ENCODE data around the gene TESK2. TPM values are rescaled to one million over a fixed set of nuclear protein-coding genes. Genes with fewer than 3 reads are reported as not detected.
"Not testable (repeated sequence)": the region's sequence is repeated elsewhere in the genome, so short reads cannot be mapped to it uniquely, and the experiment has no call there.

Gene TESK2
- total RNA-seq, 2 experiments from 2014 or later, result 3.1 to 3.3 TPM

- POLR2A ChIA-PET, result interaction anchor here (0.6 to 4.0 kb wide), 4 partner anchors 148 to 261 kb away, joined by 3 to 36 read pairs (median 4); partner anchors contain the start of genes MUTYH and TOE1
- Mint-ChIP-seq H3K27me3 (no peaks in the 10 kb centered on the region), H3K9me3 (ENCODE audit: low read depth) (no peaks in the 10 kb centered on the region), H3K4me1 (peaks cover 4% of the 10 kb centered on the region), H3K36me3 (ENCODE audit: low read depth) (peaks cover 2% of the 10 kb centered on the region), H3K27ac (no peak overlapping the region), H3K4me3 (no peak overlapping the region)
- intact Hi-C loops (cut with DNase I, micrococcal nuclease), result loop anchor here (1.0 to 10.0 kb wide), 7 partner anchors 132 to 1520 kb away; partner anchors contain the start of genes ATP6V0B (in 1 of the 2), BTBD19 (in 1 of the 2), DPH2 (in 1 of the 2) and DYNLT4 (in 1 of the 2)
- DNase-seq (no peak), ATAC-seq (no peak)
- CTCF ChIA-PET, result interaction anchor here (0.6 to 9.3 kb wide), 20 partner anchors 19 to 1170 kb away, joined by 3 to 170 read pairs (median 6); partner anchors contain the start of genes MUTYH, TOE1 and UROD
These were observed 1.7 kb upstream of the TESK2 start for GRCh38 chr1:45492691-45493090.

DNA sequence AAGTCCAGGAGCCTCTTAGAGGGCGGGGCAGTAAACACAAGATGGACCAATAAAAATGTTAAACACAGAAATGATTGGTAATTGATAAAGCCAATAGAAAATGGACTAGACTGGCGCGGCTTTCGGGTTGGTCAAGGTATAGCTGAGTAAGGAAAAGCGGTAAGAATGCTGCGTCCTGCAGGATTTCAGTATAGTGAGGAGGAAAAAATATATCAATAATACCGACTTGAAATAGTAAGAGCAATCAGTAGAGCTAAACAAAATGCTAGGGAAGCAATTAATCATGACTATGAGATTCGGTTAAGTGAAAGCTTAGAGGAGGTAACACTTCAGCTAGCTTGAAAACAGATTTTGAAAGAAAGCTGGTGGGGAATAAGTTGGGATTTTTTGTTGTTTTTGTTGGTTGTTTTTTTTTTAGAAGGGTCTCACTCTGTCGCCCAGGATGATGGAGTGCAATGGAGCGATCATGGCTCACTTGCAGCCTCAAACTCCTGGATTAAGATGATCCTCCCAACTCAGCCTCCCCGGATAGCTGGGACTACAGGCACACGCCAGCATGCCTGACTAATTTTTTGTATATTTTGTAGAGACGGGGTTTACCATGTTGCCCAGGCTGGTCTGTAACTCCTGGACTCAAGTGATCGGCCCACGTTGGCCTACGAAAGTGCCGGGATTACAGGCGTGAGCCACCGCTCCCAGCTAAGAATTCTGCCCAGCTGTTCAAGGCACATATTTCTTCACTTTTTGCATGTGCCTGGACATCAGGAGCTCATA is 711 bp upstream of the TESK2 start:
- ChIA-PET CTCF (interaction anchor here (0.6 to 9.3 kb wide), 23 partner anchors 9 to 707 kb away, joined by 3 to 170 read pairs (median 4); partner anchors contain the start of genes CCDC163, HPDL, MMACHC and MUTYH), POLR2A (interaction anchor here (0.5 to 4.0 kb wide), 12 partner anchors 30 to 770 kb away, joined by 3 to 36 read pairs (median 4); partner anchors contain the start of genes MUTYH, NASP, PRDX1 and TOE1)
- Mint-ChIP-seq H3K27ac (no peak overlapping the region), H3K9me3 (ENCODE audit: low read depth) (no peaks in the 10 kb centered on the region), H3K4me1 (peaks cover 4% of the 10 kb centered on the region), H3K27me3 (no peaks in the 10 kb centered on the region), H3K4me3 (no peak overlapping the region), H3K36me3 (ENCODE audit: low read depth) (no peaks in the 10 kb centered on the region)
- DNase-seq (no peak), ATAC-seq (no peak)
- intact Hi-C loops (cut with DNase I, micrococcal nuclease), result loop anchor here (1.0 to 10.0 kb wide), 15 partner anchors 9 to 1519 kb away; partner anchors contain the start of genes CCDC163 (in 2 of the 2), MMACHC (in 2 of the 2), MUTYH (in 2 of the 2) and TOE1 (in 2 of the 2)

- ChIA-PET POLR2A (interaction anchor here (0.6 to 4.0 kb wide), 6 partner anchors 10 to 769 kb away, joined by 3 to 36 read pairs (median 10); partner anchors contain the start of genes CCDC163, MMACHC, MUTYH and NASP), CTCF (interaction anchor here (0.6 to 9.3 kb wide), 7 partner anchors 10 to 1155 kb away, joined by 3 to 170 read pairs (median 20); partner anchors contain the start of genes CCDC163, MMACHC, MUTYH and TOE1)
- intact Hi-C loops (cut with DNase I, micrococcal nuclease), result loop anchor here (5.0 to 10.0 kb wide), 4 partner anchors 653 to 1518 kb away; partner anchors contain the start of genes ATP6V0B (in 1 of the 2), BTBD19 (in 1 of the 2), DPH2 (in 1 of the 2) and DYNLT4 (in 1 of the 2)
- no peak for DNase-seq
- no peak for ATAC-seq
- no peaks in the 10 kb centered on the region for H3K27me3 Mint-ChIP-seq
- no peak overlapping the region for H3K4me3 Mint-ChIP-seq
- H3K4me1 Mint-ChIP-seq, result peaks cover 4% of the 10 kb centered on the region
- H3K27ac Mint-ChIP-seq, result no peak overlapping the region
- H3K36me3 Mint-ChIP-seq (ENCODE audit: low read depth), result no peaks in the 10 kb centered on the region
- H3K9me3 Mint-ChIP-seq (ENCODE audit: low read depth), result no peaks in the 10 kb centered on the region
These were observed 790 bp downstream of the TESK2 start for GRCh38 chr1:45490121-45490625.

DNA sequence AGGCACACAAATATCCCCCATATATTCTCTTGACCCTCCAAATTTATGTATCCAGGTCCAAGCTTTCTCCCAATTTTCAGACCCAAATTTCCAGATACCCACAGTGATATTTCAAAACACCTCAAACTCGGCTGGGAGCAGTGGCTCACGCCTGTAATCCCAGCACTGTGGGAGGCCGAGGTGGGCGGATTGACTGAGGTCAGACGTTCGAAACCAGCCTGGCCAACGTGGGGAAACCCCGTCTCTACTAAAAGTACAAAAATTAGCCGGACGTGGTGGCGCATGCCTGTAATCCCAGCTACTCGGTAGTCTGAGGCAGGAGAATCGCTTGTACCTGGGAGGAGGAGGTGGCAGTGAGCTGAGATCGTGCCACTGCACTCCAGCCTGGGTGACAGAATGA is 1.6 kb downstream of the TESK2 start:
- H3K9me3 Mint-ChIP-seq (ENCODE audit: low read depth); ATAC-seq; H3K36me3 Mint-ChIP-seq (ENCODE audit: low read depth); H3K4me1 Mint-ChIP-seq; intact Hi-C loops (cut with DNase I, micrococcal nuclease); H3K27me3 Mint-ChIP-seq; H3K4me3 Mint-ChIP-seq; H3K27ac Mint-ChIP-seq: not testable (repeated sequence)
- CTCF ChIA-PET, result interaction anchor here (0.6 to 9.3 kb wide), 9 partner anchors 9 to 1154 kb away, joined by 3 to 170 read pairs (median 5); partner anchors contain the start of genes CCDC163, MMACHC, MUTYH and TOE1
- POLR2A ChIA-PET, result interaction anchor here (0.6 to 4.0 kb wide), 2 partner anchors 149 to 473 kb away, joined by 3 to 36 read pairs; partner anchors contain the start of genes MUTYH and TOE1
- peak; percentile 65 for DNase-seq

DNA sequence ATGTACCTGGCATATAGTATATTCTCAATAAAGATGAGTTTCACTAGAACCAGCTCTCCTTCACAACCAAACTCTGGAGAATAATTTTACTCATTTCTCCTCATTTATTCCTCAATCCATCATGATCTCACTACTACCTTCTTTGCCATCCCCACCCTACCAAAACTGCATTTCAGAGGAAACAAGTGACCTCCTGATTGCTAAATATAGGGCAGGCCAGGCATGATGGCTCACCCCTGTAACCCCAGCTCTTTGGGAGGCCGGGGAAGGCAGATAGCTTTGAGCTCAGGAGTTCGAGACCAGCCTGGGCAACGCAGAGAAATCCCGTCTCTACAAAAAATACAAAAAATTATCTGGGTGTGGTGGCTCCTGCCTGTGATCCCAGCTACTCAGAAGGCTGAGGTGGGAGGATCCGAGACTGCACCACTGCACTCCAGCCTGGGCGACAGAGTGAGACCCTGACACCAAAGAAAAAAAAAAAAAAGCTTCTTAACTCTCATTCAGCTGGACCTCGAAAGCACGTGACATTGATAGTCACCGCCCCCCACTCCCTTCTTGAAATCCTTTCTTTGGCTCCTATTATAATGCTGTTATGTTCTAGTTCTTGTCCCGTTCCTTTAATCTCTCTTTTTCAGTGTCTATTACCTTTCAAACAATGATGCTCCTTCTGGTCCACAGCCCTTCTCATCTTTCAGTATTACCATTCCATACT is 2.1 kb downstream of the TESK2 start:
- no peak overlapping the region for H3K27ac Mint-ChIP-seq
- no peak overlapping the region for H3K4me3 Mint-ChIP-seq
- peaks cover 4% of the 10 kb centered on the region for H3K4me1 Mint-ChIP-seq
- POLR2A ChIA-PET, result interaction anchor here (0.5 kb wide), 1 partner anchor 131 kb away, joined by 3 read pairs; no protein-coding TSS in a partner anchor
- H3K9me3 Mint-ChIP-seq (ENCODE audit: low read depth), result no peaks in the 10 kb centered on the region
- no peaks in the 10 kb centered on the region for H3K27me3 Mint-ChIP-seq
- DNase-seq (no peak), ATAC-seq (no peak)
- H3K36me3 Mint-ChIP-seq (ENCODE audit: low read depth), result no peaks in the 10 kb centered on the region
- intact Hi-C loops (cut with DNase I, micrococcal nuclease), result no loop called here
- CTCF ChIA-PET, result interaction anchor here (0.6 to 9.3 kb wide), 7 partner anchors 9 to 703 kb away, joined by 3 to 170 read pairs (median 3); partner anchors contain the start of genes MUTYH, TOE1 and UROD

- H3K27me3 Mint-ChIP-seq, result no peaks in the 10 kb centered on the region
- POLR2A ChIA-PET, result no interaction called here
- intact Hi-C loops (cut with DNase I, micrococcal nuclease), result no loop called here
- DNase-seq (no peak), ATAC-seq (no peak)
- H3K4me1 Mint-ChIP-seq, result peaks cover 2% of the 10 kb centered on the region
- H3K27ac Mint-ChIP-seq, result no peak overlapping the region
- no peaks in the 10 kb centered on the region for H3K9me3 Mint-ChIP-seq (ENCODE audit: low read depth)
- no peaks in the 10 kb centered on the region for H3K36me3 Mint-ChIP-seq (ENCODE audit: low read depth)
- no peak overlapping the region for H3K4me3 Mint-ChIP-seq
- CTCF ChIA-PET, result interaction anchor here (0.6 kb wide), 1 partner anchor 84 kb away, joined by 4 read pairs; no protein-coding TSS in a partner anchor
These were observed 5.0 kb downstream of the TESK2 start for GRCh38 chr1:45485949-45486348.

DNA sequence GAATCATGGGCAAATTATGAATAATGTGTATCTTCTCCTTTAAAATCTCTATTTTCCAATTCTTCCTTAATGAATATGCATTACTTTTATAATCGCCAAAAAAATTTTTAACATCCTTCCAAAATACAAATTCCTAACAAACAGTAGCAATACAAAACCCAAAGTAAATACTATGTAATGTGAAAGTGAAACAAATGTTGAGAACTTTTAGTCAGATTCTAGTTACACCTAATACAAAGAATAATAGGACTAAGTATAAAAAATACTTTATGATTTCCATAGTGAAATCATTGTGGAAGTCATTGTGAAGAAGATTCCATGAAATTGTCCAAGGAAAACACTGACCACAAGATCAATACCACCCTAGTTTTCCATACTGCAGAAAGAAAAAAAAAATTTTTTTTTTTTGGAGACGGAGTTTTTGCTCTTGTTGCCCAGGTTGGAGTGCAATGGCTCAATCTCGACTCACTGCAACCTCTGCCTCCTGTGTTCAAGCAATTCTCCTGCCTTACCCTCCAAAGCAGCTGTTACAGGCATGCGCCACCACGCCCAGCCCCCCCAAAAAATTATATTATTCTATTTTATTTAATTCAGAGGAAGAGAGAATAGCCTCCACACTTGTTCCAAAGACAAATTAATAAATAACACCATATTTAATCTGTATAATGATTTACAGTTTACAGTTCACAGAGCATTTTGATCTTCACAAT is 11.8 kb downstream of the TESK2 start:
- Mint-ChIP-seq H3K4me3 (no peak overlapping the region), H3K36me3 (ENCODE audit: low read depth) (no peaks in the 10 kb centered on the region)
- CTCF ChIA-PET, result no interaction called here

GRCh38 chr1:45478121-45478814 is 12.7 kb downstream of the TESK2 start:
- H3K27ac Mint-ChIP-seq, result no peak overlapping the region
- no peaks in the 10 kb centered on the region for H3K27me3 Mint-ChIP-seq
- ChIA-PET POLR2A (no interaction called here), CTCF (interaction anchor here (1.0 kb wide), 1 partner anchor 9 kb away, joined by 3 read pairs; no protein-coding TSS in a partner anchor)
- no peak for ATAC-seq
- intact Hi-C loops (cut with DNase I, micrococcal nuclease), result no loop called here
- H3K4me3 Mint-ChIP-seq, result no peak overlapping the region
- no peak for DNase-seq
- H3K9me3 Mint-ChIP-seq (ENCODE audit: low read depth), result no peaks in the 10 kb centered on the region
- H3K4me1 Mint-ChIP-seq, result peaks cover 2% of the 10 kb centered on the region
- H3K36me3 Mint-ChIP-seq (ENCODE audit: low read depth), result no peaks in the 10 kb centered on the region

More for the DNA sequence above, 11.8 kb downstream of the TESK2 start:
- POLR2A ChIA-PET, result interaction anchor here (0.7 kb wide), 1 partner anchor 19 kb away, joined by 5 read pairs; no protein-coding TSS in a partner anchor
- ATAC-seq (no peak), DNase-seq (no peak)
- peaks cover 2% of the 10 kb centered on the region for H3K4me1 Mint-ChIP-seq
- intact Hi-C loops (cut with DNase I, micrococcal nuclease), result no loop called here
- no peaks in the 10 kb centered on the region for H3K9me3 Mint-ChIP-seq (ENCODE audit: low read depth)
- no peaks in the 10 kb centered on the region for H3K27me3 Mint-ChIP-seq
- no peak overlapping the region for H3K27ac Mint-ChIP-seq

DNA sequence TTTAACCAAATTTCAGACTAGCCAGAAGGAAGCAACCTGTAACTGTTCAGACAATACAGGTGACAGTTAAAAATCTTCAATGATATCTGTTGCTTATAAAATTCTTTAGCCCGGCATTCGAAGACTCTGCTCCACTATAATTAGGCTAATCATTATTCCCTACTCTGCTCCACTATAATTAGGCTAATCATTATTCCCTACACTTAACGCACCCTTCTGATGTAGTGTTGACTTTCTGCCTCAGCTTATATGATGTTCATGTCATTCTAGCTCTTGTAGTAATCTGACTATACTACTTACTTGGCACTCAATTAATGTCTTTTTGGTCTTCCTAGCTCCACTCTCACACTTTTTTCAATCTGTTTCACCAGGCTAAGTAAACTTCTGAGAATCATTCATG is 13.3 kb downstream of the TESK2 start:
- CTCF ChIA-PET, result interaction anchor here (0.8 to 1.0 kb wide), 2 partner anchors 8 to 85 kb away, joined by 3 to 4 read pairs; no protein-coding TSS in a partner anchor
- Mint-ChIP-seq H3K27me3 (no peaks in the 10 kb centered on the region), H3K4me1 (peaks cover 2% of the 10 kb centered on the region), H3K36me3 (ENCODE audit: low read depth) (no peaks in the 10 kb centered on the region), H3K4me3 (no peak overlapping the region), H3K9me3 (ENCODE audit: low read depth) (no peaks in the 10 kb centered on the region), H3K27ac (no peak overlapping the region)
- DNase-seq, result no peak
- ATAC-seq, result no peak
- intact Hi-C loops (cut with DNase I, micrococcal nuclease), result no loop called here
- POLR2A ChIA-PET, result no interaction called here

DNA sequence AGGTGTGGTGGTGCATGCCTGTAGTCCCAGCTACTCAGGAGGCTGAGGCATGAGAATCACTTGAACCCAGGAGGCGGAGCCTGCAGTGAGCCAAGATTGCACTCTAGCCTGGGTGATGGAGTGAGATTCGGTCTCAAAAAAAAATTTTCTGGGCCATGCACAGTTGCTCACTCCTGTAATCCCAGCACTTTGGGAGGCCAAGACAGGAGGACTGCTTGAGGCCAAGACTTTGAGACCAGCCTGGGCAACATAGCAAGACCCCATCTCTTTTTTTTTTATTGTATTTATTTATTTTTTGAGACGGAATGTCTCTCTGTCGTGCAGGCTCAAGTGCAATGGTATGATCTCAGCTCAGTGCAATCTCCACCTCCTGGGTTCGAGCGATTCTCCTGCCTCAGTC is 16.8 kb downstream of the TESK2 start:
- H3K27ac Mint-ChIP-seq; intact Hi-C loops (cut with DNase I, micrococcal nuclease): not testable (repeated sequence)

More for the DNA sequence above, 16.8 kb downstream of the TESK2 start:
- H3K9me3 Mint-ChIP-seq (ENCODE audit: low read depth); POLR2A ChIA-PET; H3K27me3 Mint-ChIP-seq; H3K4me1 Mint-ChIP-seq; CTCF ChIA-PET; H3K4me3 Mint-ChIP-seq; DNase-seq; ATAC-seq; H3K36me3 Mint-ChIP-seq (ENCODE audit: low read depth): not testable (repeated sequence)

Measured in activated CD4-positive, alpha-beta T cell treated with anti-CD3 and anti-CD28 coated beads for 36 hours (primary cell).